Measurements from ENCODE around the gene P2RX6.

DNA sequence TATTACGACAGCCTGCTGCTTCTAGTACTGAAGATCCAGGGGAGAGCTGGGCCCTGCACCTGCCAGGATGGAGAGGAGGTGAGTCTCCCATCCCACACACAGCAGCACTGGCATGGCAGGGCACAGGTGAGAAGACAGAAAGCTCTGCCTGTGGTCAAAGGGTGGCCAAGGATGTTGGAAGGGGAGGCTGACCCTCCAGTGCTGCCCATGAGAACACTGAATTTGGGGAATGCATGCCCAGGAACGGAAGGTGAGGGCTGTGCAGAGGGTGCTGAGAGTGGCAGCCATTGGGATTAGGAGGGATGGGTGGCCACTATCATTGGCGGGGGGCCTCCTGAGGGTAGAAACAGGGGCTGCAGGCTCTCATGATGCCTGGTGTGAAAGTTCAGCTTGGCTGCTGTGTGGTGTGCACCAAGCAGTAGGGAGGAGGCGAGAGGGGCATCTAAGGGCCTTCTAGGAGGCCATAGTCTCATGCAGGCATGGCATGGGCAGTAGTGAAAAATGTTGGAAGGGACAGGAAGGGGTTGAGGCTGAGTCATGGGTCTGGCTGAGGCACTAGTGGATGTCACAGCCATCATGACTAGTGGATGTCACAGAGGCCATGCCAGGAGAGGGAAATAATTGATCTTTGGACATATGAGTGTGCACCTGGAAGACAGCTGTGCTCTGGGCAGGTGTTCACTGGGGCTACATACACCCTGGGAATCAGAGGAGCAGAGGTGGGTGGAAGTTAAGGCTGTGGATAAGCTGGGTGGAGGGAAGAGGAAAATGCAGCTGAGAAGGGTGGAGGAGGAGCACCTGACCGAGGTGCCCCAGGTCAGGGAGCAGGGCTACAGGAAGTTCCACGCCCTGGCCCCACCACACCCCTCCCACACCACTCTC lies 28.3 kb downstream of the P2RX6 start:
- TF ChIP-seq, protein P1, sequence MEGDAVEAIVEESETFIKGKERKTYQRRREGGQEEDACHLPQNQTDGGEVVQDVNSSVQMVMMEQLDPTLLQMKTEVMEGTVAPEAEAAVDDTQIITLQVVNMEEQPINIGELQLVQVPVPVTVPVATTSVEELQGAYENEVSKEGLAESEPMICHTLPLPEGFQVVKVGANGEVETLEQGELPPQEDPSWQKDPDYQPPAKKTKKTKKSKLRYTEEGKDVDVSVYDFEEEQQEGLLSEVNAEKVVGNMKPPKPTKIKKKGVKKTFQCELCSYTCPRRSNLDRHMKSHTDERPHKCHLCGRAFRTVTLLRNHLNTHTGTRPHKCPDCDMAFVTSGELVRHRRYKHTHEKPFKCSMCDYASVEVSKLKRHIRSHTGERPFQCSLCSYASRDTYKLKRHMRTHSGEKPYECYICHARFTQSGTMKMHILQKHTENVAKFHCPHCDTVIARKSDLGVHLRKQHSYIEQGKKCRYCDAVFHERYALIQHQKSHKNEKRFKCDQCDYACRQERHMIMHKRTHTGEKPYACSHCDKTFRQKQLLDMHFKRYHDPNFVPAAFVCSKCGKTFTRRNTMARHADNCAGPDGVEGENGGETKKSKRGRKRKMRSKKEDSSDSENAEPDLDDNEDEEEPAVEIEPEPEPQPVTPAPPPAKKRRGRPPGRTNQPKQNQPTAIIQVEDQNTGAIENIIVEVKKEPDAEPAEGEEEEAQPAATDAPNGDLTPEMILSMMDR (IDR thresholded peaks at IDR 0.05): no peak
- TF ChIP-seq POLR2AphosphoS5 (IDR thresholded peaks at IDR 0.05): no peak
- TF ChIP-seq EP300 (IDR thresholded peaks at IDR 0.05): no peak
